Stimulated activated CD4-positive, alpha-beta T cell treated with anti-CD3 and anti-CD28 coated beads, Interleukin-12 subunit alpha, Interleukin-12 subunit beta, amount 100 ng/mL, for 24 hours (primary cell): ENCODE data around the gene DOC2A.

Source experiments
- DNase-seq, 2 experiments: peaks; one replicate each; pipeline ENCODE4 v3.0.0-alpha.2; 2020; ENCODE audit warnings: low read depth in 2 of 2

Gene DOC2A

DNA sequence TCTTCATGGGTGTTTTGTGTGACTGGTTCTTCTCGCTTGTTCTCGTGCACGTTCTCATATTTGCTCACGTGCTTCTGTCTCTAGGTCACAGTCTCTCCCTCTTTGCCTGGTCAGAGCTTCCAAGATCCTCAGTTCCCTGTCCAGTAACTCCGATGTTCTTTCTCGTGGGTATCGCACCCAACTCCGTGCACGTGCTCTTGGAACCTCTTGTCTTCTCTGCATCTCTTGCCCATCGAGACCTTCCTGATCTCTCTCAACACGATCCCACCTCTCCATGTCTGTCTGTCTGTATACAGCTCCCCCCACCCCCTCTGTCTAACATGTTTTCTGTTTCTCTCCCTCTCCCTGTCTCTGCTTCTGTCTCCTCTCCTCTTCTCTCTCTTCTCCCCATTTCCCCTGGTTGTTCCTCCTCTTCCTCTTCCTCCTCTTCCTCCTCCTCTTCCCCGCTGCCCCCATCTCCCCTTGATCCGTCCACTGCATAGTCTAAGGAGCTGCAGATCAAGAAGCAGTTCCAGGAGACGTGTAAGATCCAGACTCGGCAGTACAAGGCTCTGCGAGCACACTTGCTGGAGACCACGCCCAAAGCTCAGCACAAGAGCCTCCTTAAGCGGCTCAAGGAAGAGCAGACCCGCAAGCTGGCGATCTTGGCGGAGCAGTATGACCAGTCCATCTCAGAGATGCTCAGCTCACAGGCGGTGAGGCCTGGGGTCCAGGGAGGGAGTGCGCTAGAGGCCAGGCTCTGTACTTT lies 21.5 kb downstream of the DOC2A start:
- DNase-seq = no peak

DNA sequence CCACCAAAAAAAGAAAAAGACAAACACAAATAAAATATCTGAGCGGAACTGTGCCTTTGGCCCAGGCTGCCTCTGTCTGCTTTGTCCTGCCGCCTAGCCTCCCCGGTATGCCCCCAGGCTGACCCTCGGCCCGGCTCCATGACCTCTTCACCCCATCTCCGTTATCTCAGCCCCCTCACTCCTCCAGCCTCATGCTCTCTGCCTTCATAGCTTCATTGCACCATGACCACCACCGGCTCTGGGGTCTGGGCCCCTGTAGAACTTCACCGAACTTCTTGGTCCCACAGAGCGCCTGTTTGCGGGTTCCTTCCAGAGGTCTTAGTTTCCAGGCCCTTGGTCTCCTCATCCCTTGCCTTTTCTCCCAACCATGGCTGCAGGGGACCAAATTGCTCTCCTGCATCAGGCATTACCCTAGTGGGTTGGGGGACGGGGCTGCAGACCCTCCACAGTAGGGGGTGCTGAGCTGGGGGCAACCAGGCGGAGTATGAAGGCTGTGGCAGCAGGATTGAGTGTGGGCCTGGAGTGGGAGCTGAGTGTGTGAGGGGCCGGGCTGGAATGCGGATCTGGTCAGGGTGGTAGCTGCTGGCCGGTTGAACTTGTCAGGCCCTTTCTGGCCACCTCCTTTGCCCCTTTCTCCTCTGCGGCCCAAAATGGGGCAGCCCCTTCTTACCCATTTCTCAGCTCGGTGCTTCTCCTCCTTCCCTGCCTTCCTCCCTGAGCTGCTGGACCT lies 22.3 kb downstream of the DOC2A start:
- DNase-seq = no peak

DNA sequence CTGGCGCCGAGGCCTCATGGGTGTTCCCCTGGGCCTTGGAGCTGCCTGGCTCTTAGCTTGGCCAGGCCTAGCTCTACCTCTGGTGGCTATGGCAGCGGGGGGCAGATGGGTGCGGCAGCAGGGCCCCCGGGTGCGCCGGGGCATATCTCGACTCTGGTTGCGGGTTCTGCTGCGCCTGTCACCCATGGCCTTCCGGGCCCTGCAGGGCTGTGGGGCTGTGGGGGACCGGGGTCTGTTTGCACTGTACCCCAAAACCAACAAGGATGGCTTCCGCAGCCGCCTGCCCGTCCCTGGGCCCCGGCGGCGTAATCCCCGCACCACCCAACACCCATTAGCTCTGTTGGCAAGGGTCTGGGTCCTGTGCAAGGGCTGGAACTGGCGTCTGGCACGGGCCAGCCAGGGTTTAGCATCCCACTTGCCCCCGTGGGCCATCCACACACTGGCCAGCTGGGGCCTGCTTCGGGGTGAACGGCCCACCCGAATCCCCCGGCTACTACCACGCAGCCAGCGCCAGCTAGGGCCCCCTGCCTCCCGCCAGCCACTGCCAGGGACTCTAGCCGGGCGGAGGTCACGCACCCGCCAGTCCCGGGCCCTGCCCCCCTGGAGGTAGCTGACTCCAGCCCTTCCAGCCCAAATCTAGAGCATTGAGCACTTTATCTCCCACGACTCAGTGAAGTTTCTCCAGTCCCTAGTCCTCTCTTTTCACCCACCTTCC lies 23.3 kb downstream of the DOC2A start:
- DNase-seq = no peak

DNA sequence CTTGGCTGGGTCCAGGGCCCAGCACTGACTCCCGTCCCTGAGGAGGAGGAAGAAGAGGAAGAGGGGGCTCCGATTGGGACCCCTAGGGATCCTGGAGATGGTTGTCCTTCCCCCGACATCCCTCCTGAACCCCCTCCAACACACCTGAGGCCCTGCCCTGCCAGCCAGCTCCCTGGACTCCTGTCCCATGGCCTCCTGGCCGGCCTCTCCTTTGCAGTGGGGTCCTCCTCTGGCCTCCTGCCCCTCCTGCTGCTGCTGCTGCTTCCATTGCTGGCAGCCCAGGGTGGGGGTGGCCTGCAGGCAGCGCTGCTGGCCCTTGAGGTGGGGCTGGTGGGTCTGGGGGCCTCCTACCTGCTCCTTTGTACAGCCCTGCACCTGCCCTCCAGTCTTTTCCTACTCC lies 23.9 kb downstream of the DOC2A start:
- no peak for DNase-seq

DNA sequence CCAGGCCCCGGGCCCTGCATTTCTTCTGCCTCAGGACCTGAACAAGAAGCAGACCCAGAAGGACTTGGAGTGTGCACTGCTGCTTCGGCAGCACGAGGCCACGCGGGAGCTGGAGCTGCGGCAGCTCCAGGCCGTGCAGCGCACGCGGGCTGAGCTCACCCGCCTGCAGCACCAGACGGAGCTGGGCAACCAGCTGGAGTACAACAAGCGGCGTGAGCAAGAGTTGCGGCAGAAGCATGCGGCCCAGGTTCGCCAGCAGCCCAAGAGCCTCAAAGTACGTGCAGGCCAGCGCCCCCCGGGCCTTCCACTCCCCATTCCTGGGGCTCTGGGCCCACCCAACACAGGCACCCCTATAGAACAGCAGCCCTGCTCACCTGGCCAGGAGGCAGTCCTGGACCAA lies 24.6 kb downstream of the DOC2A start:
- no peak for DNase-seq

DNA sequence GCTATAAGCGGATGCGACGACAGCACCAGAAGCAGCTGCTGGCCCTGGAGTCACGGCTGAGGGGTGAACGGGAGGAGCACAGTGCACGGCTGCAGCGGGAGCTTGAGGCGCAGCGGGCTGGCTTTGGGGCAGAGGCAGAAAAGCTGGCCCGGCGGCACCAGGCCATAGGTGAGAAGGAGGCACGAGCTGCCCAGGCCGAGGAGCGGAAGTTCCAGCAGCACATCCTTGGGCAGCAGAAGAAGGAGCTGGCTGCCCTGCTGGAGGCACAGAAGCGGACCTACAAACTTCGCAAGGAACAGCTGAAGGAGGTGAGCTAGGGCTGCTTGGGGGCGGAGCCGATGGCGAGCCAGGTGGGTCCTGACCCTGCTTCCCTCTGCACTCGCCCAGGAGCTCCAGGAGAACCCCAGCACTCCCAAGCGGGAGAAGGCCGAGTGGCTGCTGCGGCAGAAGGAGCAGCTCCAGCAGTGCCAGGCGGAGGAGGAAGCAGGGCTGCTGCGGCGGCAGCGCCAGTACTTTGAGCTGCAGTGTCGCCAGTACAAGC lies 25.5 kb downstream of the DOC2A start:
- DNase-seq = no peak

DNA sequence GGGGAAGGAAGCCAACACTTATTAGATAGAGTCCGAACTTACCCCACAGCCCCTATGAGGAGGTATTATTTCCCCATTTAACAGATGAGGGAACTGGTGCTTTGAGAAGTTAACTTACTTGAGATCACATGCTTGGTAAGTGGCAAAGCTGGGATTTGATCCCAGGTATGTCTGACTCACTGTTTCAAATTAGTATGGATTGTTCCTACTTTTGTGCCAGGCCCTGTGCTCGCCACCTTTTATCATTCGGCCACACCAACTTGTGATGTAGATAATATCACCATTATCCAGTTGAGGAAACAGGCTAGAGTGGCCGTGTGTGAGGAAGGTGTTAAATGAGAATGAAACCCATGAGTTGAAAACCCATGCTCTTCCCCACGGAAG lies 26.1 kb downstream of the DOC2A start:
- no peak for DNase-seq

DNA sequence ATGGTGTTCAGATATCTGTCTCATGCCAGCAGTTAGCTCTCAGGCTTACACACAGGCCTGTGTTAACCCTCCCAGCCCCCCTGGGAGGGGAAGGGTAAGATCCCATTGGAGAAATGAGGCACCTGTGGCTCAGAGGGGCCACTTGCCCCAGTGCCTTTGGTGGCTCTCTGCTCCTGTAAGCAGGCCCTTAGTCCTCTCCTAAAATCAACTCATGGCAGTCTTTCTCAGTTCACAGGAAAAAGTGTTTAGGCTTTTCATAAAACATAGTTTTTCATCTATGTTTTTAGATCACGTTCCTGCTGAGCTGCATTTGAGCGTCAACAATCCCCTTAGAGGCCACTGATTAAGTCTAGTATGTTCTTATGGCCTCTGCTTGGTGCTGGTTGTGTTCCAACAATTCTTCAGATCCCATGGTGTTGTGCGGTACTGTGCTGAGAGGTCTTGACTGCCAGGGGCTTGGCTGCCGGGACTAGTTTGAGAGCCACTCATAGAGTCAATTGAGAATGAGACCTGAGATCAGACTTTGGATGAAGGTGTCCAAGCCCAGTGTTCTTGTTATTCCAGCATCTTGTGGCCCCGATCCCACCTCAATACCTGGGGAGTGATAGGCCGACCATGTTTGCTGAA lies 26.6 kb downstream of the DOC2A start:
- no peak for DNase-seq

DNA sequence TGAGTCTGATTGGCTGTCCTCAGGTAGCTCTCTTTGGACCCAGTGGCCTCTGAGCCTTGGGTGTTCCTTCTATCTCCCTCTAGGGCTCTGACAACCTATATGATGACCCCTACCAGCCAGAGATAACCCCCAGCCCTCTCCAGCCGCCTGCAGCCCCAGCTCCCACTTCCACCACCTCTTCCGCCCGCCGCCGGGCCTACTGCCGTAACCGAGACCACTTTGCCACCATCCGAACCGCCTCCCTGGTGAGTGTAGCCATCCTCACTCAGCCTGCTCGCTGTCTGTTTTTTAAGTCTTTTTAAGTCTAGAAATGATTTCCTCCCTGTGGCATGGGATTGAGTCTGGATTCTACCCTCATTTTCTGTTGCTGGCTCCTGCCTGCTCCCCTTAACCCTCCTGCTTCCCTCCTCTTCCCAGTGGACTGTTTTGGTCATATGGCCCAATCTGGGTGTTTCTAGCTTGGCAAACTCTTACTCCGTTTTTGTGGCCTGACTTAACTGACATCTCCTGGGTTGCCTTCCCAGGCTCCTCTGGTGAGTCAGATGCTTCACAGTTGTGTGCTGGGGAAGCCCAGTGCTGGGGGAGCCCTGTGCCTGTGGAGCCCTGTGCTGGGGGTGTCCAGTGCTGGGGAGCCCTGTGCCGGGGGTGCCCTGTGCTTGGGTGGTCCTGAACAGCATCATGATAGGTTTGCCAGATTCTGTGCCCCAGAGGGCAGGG lies 27.2 kb downstream of the DOC2A start:
- DNase-seq = no peak

DNA sequence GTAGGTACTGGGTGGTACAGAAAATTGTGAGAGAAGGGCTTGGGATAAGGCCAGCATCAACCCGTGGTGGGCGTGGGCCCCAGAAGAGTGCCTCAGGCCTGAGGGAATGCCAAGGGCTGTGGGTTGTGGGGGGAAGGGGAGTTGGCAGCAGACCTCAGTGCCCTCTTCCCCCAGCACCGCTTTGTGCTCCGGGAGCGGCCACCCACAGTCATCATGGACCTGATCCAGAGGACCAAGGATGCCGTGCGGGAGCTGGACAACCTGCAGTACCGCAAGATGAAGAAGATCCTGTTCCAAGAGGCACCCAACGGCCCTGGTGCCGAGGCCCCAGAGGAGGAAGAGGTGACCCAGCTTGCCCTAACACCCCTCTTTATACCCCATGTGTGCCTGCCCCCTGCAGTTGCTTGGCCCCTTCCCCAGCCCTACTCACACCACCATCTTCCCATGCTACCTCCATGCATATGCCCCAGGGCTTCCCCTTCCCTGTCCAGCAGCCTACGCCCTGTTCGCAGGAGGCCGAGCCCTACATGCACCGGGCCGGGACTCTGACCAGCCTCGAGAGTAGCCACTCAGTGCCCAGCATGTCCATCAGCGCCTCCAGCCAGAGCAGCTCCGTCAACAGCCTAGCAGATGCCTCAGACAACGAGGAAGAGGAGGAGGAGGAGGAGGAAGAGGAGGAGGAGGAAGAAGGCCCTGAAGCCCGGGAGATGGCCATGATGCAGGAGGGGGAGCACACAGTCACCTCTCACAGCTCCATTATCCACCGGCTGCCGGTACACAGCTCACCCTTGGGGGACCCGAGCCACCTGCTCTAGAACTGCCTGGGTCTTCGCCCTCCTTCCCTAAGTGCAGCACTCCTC lies 28.0 kb downstream of the DOC2A start:
- no peak for DNase-seq

DNA sequence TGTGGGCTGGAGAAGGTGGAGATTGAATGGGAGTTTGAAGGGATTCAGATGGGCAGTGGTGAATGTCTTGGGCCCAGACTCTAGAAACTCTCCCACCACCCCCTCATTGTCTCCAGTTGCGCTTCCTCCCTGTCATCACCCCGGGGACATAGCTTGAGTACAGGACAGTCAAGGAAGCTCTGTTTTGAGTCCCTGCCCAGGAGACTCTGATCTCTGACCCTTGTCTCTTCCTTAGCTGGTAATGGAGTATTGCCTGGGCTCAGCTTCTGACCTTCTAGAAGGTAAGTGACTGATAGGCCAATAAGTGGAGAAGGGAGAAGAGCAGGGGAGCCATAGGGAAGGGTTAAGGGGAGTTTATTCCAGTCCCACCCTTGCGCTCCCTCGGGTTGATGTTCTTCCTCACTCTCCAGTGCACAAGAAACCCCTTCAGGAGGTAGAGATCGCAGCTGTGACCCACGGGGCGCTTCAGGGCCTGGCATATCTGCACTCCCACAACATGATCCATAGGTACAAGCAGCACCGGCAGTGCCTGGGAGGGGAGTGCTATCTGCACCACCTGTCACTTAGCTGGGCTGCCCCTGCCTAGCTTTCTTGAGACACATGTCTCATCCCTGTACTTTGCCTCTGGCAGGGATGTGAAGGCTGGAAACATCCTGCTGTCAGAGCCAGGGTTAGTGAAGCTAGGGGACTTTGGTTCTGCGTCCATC lies 32.1 kb downstream of the DOC2A start:
- no peak for DNase-seq

DNA sequence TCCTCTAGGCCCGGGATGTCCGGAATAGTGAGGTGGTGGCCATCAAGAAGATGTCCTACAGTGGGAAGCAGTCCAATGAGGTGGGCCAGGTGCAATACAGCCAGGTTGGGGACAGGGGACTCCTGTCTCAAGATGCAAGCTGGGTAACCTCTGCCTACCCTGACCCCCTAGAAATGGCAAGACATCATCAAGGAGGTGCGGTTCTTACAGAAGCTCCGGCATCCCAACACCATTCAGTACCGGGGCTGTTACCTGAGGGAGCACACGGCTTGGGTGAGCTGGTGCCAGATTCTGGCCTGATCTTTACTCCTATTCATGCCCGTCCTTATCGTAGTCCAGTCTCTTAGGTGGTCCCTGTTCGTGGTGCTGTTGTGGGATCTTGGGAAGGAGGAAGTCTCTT lies 32.7 kb downstream of the DOC2A start:
- no peak for DNase-seq

DNA sequence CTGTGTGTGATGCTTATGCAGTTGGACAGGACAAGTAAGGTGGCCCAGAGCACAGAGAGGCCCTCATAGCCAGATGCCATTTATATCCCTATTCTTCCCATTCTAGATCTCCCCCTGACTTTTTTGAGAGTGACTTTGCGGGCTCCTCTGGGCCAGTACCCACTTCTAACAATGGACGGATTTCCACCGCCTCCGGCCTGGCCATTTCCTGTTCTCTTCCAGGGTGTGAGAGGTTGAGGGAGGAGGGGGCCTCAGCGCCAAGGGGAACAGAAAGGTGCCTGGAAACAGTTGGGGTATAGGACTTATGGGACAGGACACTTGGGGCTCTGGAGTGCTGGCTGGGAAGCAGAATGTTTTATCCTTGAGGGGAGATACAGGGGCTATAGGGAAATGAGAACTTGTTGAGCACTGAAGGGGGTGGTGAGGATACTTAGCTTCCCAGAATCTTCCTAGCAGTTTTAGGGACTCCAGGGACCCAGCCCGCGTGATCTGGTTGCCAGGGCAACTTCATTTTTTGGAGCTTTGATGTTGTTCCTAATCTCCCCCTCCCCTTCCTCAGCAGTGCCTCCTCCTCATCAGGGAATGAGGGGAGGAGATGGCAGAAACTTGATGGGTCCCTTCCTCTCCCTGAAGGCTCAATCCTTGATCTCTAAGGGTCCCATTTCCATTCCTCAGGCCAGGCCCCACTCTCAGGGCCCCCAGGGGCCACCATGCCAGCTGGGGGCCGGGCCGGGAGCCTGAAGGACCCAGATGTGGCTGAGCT lies 33.6 kb downstream of the DOC2A start:
- DNase-seq = no peak

DNA sequence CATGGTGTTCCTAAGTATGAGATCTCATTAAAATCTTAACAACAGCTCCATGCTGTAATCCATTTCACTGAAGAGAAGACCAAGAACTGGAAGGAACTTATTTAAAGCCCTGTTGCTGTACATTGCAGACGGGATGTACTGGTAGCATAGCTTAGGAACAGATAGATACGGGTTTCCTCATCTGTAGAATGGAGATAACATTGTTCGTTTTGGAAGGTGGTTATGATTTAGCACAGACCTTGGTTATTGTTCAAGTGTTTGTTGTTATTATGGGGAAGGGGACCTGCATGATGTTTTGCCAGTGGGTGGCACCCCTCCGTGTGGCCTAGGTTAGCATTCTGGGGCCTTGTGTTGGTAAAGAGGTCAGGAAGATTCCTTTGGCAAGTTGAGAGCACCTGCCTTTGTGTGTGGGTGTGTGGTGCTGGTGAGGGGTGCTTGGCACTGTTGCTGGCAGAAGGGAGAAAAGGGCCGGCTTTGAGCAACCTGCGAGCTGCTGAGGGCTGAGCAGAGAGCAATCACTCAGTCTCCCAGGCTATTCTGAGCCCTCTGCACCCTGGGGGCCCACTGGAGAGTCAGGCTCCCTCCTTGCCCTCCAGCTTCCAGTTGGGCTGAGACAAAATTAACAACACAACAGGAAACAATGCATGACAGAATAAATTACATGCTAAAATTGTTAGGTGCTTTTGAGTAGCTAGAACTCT lies 34.9 kb downstream of the DOC2A start:
- DNase-seq = no peak

DNA sequence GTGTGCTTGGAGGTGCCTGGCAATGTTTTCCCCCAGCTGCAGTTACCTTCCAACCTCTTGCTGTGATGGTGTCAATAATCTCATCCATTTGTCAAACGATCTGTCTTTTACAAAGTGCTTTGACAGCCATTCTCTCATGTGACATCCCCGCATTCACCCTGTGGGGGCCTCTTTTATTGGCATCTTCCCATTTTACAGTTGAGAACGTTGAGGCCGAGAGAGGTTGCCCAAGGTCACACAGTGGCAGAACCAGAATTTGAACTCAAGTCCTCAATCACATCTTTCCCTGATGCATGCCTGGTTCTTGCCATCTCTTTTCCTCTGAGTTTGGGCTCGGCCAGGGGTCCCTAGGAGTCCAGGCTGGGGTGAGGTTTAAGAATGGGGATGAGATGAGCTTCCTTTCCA lies 35.7 kb downstream of the DOC2A start:
- no peak for DNase-seq

DNA sequence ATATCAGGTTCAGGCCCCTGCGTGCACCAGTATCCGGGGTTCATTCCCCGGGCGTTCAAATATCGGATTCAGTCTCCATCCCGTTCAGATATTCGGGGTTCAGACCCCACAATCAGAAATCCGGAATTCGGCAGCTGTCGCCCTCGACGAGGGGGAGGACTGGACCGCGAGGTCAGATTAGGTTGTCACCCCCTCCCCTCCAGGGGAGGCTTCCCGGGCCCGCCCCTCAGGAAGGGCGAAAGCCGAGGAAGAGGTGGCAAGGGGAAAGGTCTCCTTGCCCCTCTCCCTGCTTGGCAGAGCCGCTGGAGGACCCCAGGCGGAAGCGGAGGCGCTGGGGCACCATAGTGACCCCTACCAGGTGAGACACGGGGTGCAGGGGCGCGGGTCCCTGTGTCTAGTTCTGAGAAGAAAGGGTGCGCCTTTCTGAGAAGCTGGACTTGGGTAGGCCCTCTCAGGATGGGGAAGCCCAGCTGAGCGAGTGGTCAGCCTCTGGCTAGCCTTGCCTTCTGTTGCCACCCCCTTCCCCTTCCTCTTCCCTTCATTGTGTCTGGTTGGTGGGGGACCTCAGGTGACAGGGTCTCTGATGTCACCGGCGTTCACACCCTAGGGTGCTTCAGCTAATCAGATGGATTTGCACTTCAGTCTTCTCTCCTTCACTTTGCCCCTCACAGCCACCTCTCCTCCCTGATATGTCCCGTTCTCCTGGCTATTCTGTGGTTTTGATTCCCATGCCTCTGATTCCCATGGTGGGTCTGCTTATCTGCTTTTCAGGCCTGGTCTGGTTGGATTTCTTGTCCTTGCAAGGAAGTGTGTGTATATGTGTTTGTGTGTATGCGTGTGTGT lies 36.3 kb downstream of the DOC2A start:
- no peak for DNase-seq

DNA sequence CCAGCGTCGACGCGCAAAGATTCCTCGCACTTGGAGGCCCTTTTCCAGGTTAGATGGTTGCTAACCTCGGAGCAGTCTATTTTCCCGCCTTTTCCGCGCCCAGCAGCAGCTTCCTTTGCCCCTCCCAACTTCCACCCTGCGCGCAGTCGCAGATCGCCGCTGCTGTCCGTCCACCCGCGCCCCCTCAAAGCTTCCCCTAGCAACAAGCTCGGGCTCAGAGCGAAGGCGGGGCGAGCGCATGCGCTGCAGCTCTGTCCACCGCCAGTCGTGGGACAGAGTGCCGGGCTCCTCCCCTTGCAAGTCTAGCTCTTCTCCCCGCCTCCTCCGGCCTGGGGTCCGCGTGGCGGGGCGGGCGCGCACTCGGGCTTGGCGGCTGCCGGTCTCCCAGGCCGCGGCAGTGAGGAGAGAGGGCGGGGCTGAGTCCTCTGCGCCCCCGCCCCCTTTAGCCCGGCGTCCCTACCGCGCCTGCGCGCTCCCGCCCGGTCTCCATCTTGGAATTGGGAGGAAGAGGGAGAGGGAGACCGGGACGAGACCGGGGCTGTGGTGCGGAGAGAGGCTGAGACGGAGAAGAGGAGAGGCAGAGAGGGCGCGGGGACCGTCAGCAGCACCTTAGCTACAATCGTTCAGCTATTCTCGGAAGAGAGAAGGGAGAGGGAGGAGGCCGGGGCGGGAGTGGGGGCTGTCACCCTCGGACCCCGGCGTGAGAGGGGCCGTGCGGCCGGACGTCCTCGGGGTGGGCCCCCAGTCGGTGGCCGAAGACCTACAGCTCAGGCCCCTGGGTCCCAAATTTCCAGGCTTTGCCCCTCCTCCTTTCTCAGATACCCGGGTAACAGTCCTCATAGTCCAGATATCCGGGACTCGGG lies 37.2 kb downstream of the DOC2A start, which contains the start of gene TAOK2:
Gene TAOK2, plus strand, starts transcription at position 485 of the 863 bp plus-strand sequence. CDS start 3,905 bp downstream, outside the sequence.
- DNase-seq = peak; percentile 93 to 95
